NCI-H2171 treated with DMSO at 0.1 percent for 48 hours (cell line): ENCODE measurements around the gene HMCN2.
A peak's percentile ranks its signal among the peaks of the same experiment; 100 is the strongest.

Experiments
- DNase-seq: peaks from one replicate; lab custom pipeline; 2025; lab: John Stamatoyannopoulos, UW

HMCN2 gene

GRCh38 chr9:130414910-130415746 is 149.6 kb downstream of the HMCN2 start:
- DNase-seq, result peak; percentile 77

- DNase-seq, result no peak
These were observed 152.0 kb downstream of the HMCN2 start for GRCh38 chr9:130417602-130418001.

DNA sequence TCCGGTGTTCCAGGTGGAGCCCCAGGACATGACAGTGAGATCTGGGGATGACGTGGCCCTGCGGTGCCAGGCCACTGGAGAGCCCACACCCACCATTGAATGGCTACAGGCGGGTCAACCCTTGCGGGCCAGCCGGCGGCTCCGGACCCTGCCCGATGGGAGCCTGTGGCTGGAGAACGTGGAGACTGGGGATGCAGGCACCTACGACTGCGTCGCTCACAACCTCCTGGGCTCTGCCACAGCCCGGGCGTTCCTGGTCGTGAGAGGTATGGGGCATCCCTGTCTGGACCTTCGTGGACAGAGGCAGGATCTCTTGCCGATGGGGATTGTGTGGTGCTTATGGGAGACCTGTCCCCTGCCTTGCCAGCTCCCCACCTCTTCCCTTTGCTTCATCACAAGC is 153.2 kb downstream of the HMCN2 start:
- DNase-seq, result no peak

DNA sequence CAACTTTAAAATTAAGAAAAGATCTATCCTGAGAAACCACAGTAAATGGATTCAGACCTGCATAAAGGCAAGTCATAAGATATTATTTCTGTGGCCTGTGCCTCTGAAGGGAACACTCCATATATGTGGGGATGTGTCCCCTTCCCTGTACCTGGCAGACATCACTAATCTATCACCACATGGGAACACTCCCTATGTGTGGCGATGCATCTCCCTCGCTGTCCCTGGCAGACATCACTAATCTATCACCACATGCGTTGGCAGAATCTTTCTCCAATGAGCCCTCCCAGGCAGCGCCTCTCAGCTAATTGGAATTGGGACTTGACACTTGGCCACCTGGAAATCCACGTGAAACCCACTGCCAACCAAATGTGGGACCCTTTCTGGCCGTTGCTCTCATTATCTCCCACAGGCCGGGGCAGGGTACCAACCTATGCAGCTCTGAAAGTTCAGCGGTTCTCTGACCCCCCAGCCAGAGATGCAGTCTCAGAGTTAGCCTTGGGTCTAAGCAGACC is 154.0 kb downstream of the HMCN2 start:
- DNase-seq, result no peak

DNA sequence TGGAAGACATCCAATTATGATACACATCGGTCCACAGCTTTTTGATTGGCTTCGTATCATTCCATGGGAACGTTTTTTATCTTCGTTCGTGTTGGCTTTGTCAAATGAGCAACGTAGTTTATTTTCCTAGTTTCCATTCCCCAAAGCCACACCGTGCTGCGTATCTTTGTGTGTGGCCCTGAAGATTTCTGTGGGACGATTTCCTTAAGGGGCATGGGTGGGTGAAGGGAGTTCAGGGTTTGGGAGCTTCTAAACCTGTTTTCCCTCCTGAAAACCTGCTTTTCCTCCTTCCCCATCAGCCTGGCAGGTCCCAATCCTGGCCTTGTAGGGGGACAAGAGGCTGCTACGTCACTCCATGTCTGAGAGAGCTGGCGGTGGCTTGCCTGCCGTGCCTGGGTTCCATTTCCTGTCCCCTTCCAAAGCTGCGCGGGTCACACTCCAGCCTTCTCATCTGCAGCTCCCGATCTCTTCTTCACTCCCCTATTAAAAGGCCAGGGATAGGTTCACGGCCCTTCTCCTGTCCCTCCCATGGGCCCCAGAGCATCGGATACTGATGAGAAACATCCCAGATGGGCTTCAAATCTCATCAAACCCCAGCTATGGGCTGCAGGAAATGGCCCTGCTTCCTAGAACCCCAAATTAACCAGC is 155.7 kb downstream of the HMCN2 start:
- no peak for DNase-seq

- DNase-seq, result peak; percentile 99
These were observed 156.3 kb downstream of the HMCN2 start for GRCh38 chr9:130421802-130422276.

GRCh38 chr9:130422546-130422945 is 157.0 kb downstream of the HMCN2 start:
- DNase-seq, result no peak

DNA sequence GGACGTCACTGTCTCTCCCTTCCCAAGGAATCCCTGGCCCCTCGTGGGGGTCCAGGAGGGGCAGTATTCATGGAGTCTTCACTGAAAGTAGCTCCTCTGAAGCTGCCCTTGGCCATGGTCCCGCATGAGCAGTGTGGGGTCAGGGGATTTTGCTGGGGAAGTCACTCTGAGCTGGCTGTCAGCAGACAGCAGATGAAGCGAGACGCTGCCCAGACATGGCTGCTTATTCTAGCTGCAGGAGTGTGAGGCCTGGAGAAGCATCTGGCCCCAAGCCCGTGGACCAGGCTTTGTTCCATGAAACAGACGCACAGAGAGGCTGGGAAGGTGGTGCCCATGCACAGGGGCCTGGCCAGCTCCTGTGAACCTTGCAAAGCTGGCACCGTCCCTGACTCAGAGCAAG is 157.7 kb downstream of the HMCN2 start:
- no peak for DNase-seq

GRCh38 chr9:130424595-130425454 is 159.3 kb downstream of the HMCN2 start:
- no peak for DNase-seq

DNA sequence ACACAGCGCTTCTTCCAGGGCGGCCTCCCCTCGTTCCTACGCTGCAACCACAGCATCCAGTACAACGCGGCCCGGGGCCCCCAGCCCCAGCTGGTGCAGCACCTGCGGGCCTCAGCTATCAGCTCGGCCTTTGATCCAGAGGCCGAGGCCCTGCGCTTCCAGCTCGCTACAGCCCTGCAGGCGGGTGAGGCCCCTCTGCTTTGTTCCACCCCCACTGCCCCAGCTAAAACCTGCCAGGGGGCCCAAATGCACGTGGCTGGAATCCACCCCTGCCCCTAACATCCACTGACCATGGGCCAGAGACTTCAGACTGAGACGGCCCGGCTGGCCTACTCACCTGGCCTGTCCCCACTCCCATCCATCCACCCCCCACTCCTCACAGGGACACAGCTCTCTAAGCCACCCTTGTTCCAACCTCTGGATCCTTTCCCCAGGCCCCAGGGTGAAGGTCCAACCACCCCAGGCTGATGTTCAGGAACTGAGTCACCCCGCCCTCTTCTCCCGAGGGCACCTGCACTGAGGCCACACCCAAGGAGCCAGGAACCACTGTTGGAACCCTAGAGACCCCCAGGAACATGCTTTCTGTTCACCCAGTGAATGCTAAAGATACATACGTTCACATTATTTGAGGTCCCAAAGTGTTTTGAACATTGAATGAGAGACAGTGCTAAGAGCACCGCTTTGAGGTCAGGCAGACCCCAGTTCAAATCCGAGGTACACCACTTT is 160.3 kb downstream of the HMCN2 start:
- no peak for DNase-seq

DNA sequence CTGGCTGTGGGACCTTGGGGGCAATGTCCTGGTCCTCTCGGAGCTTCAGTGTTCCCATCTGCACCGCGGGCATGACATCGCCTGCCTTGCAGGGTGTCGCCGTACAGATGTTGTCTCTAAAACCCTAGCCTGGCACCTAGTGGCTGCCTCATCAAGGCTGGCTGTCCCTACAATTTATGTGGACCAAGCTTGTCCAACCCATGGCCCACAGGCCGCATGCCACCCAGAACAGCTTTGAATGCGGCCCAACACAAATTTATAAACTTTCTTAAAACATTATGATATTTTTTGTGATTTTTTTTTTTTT is 160.9 kb downstream of the HMCN2 start:
- DNase-seq, result no peak

DNA sequence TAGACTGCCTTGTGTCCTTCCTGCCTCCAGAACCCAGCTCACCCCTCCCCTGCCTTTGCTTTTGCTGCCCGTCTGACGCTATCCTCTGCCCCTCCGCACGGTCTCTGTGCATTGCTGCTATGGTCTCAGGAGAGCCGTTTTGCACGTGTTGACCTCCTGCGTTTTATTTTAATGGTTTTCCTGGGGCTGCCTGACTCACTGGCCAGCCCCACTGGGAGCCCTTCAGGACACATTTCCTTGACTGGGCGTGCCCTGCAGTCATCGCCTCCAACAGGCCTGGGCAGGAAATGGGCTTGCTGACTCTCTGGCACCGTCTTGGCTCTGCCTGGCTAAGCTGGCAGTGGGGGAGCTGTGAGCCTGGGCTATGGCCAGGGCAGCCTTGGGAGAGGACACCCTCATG is 161.3 kb downstream of the HMCN2 start:
- no peak for DNase-seq

DNA sequence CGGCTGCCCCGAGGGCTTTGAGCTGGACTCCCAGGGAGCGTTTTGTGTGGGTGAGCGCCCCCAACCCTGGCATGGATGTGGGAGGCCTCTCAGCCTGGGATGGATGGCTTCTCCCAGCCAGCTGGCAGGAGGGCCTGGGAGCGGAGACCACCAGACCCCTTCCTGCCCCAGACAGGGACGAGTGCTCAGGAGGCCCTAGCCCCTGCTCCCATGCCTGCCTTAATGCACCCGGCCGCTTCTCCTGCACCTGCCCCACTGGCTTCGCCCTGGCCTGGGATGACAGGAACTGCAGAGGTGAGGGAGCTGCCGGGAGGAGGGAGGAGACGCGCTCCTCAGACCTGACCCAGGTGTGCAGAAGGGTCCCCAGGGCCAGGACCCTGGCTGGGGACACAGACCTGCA is 161.8 kb downstream of the HMCN2 start:
- no peak for DNase-seq

GRCh38 chr9:130428086-130428665 is 162.6 kb downstream of the HMCN2 start:
- no peak for DNase-seq

DNA sequence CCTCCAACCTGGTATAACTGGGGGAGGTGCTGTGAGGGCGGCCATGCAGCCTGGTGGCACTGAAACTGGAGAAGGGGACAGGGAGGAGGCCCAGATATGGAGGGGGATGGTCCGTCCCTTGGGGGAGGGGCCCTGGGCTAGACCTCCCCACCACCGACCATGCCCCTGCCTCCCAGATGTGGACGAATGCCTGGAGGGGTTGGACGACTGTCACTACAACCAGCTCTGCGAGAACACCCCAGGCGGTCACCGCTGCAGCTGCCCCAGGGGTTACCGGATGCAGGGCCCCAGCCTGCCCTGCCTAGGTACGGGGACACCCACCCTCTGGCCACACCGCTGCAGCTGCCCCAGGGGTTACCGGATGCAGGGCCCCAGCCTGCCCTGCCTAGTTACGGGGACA is 163.8 kb downstream of the HMCN2 start:
- DNase-seq, result no peak

- no peak for DNase-seq
These were observed 164.3 kb downstream of the HMCN2 start for GRCh38 chr9:130429831-130430230.

DNA sequence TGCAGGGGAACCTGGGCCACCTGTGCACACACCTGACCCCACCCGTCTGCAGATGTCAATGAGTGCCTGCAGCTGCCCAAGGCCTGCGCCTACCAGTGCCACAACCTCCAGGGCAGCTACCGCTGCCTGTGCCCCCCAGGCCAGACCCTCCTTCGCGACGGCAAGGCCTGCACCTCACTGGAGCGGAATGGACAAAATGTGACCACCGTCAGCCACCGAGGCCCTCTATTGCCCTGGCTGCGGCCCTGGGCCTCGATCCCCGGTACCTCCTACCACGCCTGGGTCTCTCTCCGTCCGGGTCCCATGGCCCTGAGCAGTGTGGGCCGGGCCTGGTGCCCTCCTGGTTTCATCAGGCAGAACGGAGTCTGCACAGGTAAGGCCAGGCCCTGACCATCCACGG is 164.7 kb downstream of the HMCN2 start:
- no peak for DNase-seq

DNA sequence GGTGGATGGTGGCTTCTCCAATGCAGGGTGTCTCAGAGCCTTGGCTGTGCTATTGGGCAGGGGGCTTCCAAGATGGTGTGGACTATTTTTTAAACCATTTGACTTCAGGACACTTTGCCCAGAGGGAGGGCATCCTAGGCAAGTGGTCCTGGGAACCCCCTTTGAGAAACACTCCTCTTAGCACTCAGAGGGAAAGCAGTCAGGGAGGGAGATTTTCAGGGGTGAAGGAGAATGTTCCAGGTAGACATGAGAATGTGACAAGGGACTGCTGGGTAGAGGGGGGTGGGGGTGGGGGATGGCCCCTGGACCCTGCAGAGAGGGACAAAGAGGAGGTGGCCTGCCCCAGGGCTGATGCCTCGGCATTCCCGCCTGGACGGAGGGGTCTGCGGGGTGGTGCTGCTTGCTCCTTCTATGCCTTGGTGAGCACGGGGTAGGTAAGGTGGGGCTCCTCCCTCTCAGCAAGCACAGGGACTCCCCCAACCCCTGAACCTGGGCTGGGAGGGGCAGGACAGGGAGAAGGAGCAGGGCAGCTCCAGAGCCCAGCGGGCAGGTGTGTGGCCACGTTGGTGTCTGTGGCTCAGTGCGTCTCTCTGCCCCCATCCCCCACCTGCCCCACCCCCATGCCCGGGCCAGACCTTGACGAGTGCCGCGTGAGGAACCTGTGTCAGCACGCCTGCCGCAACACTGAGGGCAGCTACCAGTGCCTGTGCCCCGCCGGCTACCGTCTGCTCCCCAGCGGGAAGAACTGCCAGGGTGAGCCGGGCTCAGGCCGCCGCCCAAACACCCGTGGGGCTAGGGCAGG is 165.4 kb downstream of the HMCN2 start:
- peak; percentile 44 for DNase-seq

GRCh38 chr9:130431536-130432303 is 166.2 kb downstream of the HMCN2 start:
- no peak for DNase-seq

GRCh38 chr9:130432362-130432761 is 166.8 kb downstream of the HMCN2 start:
- no peak for DNase-seq
